H9 (cell line): Measurements from ENCODE around the gene NAGLU. TPM values are rescaled to one million over a fixed set of nuclear protein-coding genes. Genes with fewer than 3 reads are reported as not detected.

Source experiments
- DNase-seq: peaks from one replicate; pipeline ENCODE4 v3.0.0-alpha.2; 2017
- H2AFZ ChIP-seq: one replicate; pipeline ENCODE4 v1.6.1; 2013; ENCODE audit warnings: mild to moderate bottlenecking, low read length, control low read depth, moderate library complexity
- H2AK5ac ChIP-seq: 2 replicates; pipeline ENCODE4 v1.6.1; 2013; ENCODE audit warnings: low read length, control low read depth, mixed read lengths; ENCODE audit not compliant: insufficient read length
- H2BK120ac ChIP-seq: one replicate; pipeline ENCODE4 v1.6.1; 2013; ENCODE audit warnings: low read depth, mild to moderate bottlenecking, low read length, control low read depth, inconsistent platforms; ENCODE audit not compliant: poor library complexity, severe bottlenecking
- H2BK12ac ChIP-seq: 2 replicates; pipeline ENCODE4 v1.6.1; 2013; ENCODE audit warnings: low read length, control low read depth, mixed read lengths, low read depth; ENCODE audit not compliant: insufficient read length
- H2BK15ac ChIP-seq: 2 replicates; pipeline ENCODE4 v1.6.1; 2013; ENCODE audit warnings: low read depth, low read length, control low read depth
- H2BK20ac ChIP-seq: one replicate; pipeline ENCODE4 v1.6.1; 2013; ENCODE audit warnings: low read depth, mild to moderate bottlenecking, low read length, control low read depth, inconsistent platforms; ENCODE audit not compliant: poor library complexity, severe bottlenecking
- H2BK5ac ChIP-seq: 2 replicates; pipeline ENCODE4 v1.6.1; 2013; ENCODE audit warnings: low read length, control low read depth, mixed read lengths; ENCODE audit not compliant: insufficient read length
- H3K14ac ChIP-seq: 2 replicates; pipeline ENCODE4 v1.6.1; 2013; ENCODE audit warnings: low read length, control low read depth; ENCODE audit not compliant: insufficient read depth
- H3K18ac ChIP-seq: 2 replicates; pipeline ENCODE4 v1.6.1; 2013; ENCODE audit warnings: low read depth, mild to moderate bottlenecking, mixed read lengths, low read length, control low read depth; ENCODE audit not compliant: insufficient read length
- H3K23ac ChIP-seq: 2 replicates; pipeline ENCODE4 v1.6.1; 2013; ENCODE audit warnings: low read length, control low read depth, mixed read lengths, low read depth; ENCODE audit not compliant: insufficient read length
- H3K23me2 ChIP-seq: 2 replicates; pipeline ENCODE4 v1.6.1; 2013; ENCODE audit warnings: low read depth, mild to moderate bottlenecking, mixed read lengths, low read length, control low read depth; ENCODE audit not compliant: insufficient read length, poor library complexity, severe bottlenecking
- H3K27ac ChIP-seq: 2 replicates; pipeline ENCODE4 v1.5.1; 2013; ENCODE audit warnings: low read length, control low read depth, mixed read lengths, low read depth; ENCODE audit not compliant: insufficient read length
- H3K27me3 ChIP-seq: 2 replicates; pipeline ENCODE4 v1.6.1; 2013; ENCODE audit warnings: low read length, control low read depth, inconsistent platforms; ENCODE audit not compliant: insufficient read depth
- H3K4ac ChIP-seq: 2 replicates; pipeline ENCODE4 v1.6.1; 2013; ENCODE audit warnings: low read depth, mild to moderate bottlenecking, control low read depth, inconsistent platforms, low read length, moderate library complexity
- H3K4me1 ChIP-seq: 2 replicates; pipeline ENCODE4 v1.6.1; 2013; ENCODE audit warnings: low read length, control low read depth, inconsistent platforms; ENCODE audit not compliant: insufficient read depth
- H3K4me2 ChIP-seq: 2 replicates; pipeline ENCODE4 v1.6.1; 2013; ENCODE audit warnings: low read length, control low read depth, mixed read lengths; ENCODE audit not compliant: insufficient read length, insufficient read depth
- H3K56ac ChIP-seq: 2 replicates; pipeline ENCODE4 v1.6.1; 2013; ENCODE audit warnings: low read depth, mild to moderate bottlenecking, mixed read lengths, low read length, control low read depth; ENCODE audit not compliant: insufficient read length
- H3K79me1 ChIP-seq: 2 replicates; pipeline ENCODE4 v1.6.1; 2013; ENCODE audit warnings: low read depth, mild to moderate bottlenecking, moderate library complexity, low read length, control low read depth, inconsistent platforms; ENCODE audit not compliant: insufficient read depth, poor library complexity, severe bottlenecking
- H3K79me2 ChIP-seq: 2 replicates; pipeline ENCODE4 v1.6.1; 2013; ENCODE audit warnings: low read length, control low read depth, inconsistent platforms; ENCODE audit not compliant: insufficient read depth
- H3K9ac ChIP-seq: 2 replicates; pipeline ENCODE4 v1.6.1; 2013; ENCODE audit warnings: low read length, control low read depth, mixed read lengths; ENCODE audit not compliant: insufficient read length; ENCODE audit errors: extremely low read depth
- H3K9me3 ChIP-seq: one replicate; pipeline ENCODE4 v1.6.1; 2013; ENCODE audit warnings: low read depth, low read length, inconsistent platforms; ENCODE audit not compliant: control insufficient read depth
- H3T11ph ChIP-seq: one replicate; pipeline ENCODE4 v1.6.1; 2013; ENCODE audit warnings: mild to moderate bottlenecking, low read length, control low read depth, inconsistent platforms
- H4K20me1 ChIP-seq: one replicate; pipeline ENCODE4 v1.6.1; 2013; ENCODE audit not compliant: control insufficient read depth, insufficient read length, insufficient read depth
- H4K5ac ChIP-seq: 2 replicates; pipeline ENCODE4 v1.6.1; 2013; ENCODE audit warnings: low read depth, mild to moderate bottlenecking, mixed read lengths, low read length, control low read depth; ENCODE audit not compliant: insufficient read length
- H4K8ac ChIP-seq: replicated peaks from 2 replicates; pipeline ENCODE4 v1.6.1; 2013; ENCODE audit warnings: low read length, control low read depth, mixed read lengths, low read depth; ENCODE audit not compliant: insufficient read length
- H4K91ac ChIP-seq: 2 replicates; pipeline ENCODE4 v1.6.1; 2013; ENCODE audit warnings: low read depth, mild to moderate bottlenecking, moderate library complexity, mixed read lengths, low read length, control low read depth; ENCODE audit not compliant: insufficient read length
- H3K27ac Mint-ChIP-seq, 3 experiments: 2 replicates in 2 of 3; 3 replicates in 1 of 3; pipeline ENCODE4 v1.8.0; 2020 to 2021; ENCODE audit warnings: mixed read lengths in 3 of 3, mild to moderate bottlenecking in 1 of 3, moderate library complexity in 1 of 3
- H3K27me3 Mint-ChIP-seq: 2 replicates; pipeline ENCODE4 v1.8.0; 2021; ENCODE audit warnings: low read depth, mild to moderate bottlenecking, moderate library complexity, mixed read lengths
- H3K36me3 Mint-ChIP-seq, 3 experiments: 2 replicates in 2 of 3; 3 replicates in 1 of 3; pipeline ENCODE4 v1.8.0; 2020 to 2021; ENCODE audit warnings: low read depth in 3 of 3, mixed read lengths in 3 of 3; ENCODE audit not compliant: insufficient read depth in 1 of 3
- H3K4me1 Mint-ChIP-seq, 2 experiments: 2 replicates each; pipeline ENCODE4 v1.8.0; 2020; ENCODE audit warnings: mixed read lengths in 2 of 2
- H3K4me3 Mint-ChIP-seq, 2 experiments: 2 replicates in 1 of 2; 3 replicates in 1 of 2; pipeline ENCODE4 v1.8.0; 2020 to 2021; ENCODE audit warnings: mild to moderate bottlenecking in 2 of 2, mixed read lengths in 2 of 2, moderate library complexity in 1 of 2
- H3K9me3 Mint-ChIP-seq, 2 experiments: 2 replicates in 1 of 2; 3 replicates in 1 of 2; pipeline ENCODE4 v1.8.0; 2020; ENCODE audit warnings: mild to moderate bottlenecking in 2 of 2, mixed read lengths in 2 of 2, moderate library complexity in 1 of 2
- WGBS: extraction: QIAGEN DNeasy Blood & Tissue Kit; methylation state at CpG from one replicate; pipeline ENCODE4 v1.1.7; 2013; ENCODE audit warnings: missing lambda C conversion rate, low lambda C conversion rate, mixed read lengths; ENCODE audit not compliant: insufficient read length; ENCODE audit errors: extremely low coverage; 5-methylcytosine and 5-hydroxymethylcytosine counted together
- total RNA-seq: library from RNA; stranded (reverse); gene quantifications from 2 replicates; pipeline ENCODE4 v1.2.1, GENCODE V29; 2021
- TF ChIP-seq, protein P1 (sequence below): fragments of 200-600 bp; sonication (generic); conservative IDR thresholded peaks from 3 replicates; pipeline ENCODE4 v1.8.0; 2021; ENCODE audit warnings: antibody characterized with exemption, mild to moderate bottlenecking

Gene NAGLU
- total RNA-seq, 1 experiment from 2014 or later = 23.5 TPM

DNA sequence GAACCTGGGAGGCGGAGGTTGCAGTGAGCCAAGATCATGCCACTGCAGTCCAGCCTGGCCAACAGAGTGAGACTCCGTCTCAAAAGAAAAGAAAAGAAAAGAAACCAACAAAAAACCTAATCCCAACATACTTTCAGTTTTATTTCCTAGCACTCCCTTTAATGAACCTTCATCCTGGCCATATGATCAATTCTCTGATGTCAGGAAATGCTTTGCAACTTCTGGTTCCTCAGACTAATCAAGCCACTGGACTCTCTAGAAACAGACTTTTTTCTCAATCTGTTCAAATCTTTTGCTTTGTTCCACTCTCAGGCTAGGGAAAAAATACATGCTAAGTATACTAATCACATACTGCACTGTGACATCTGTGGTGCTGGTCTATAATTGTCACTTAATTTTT is 54.8 kb downstream of the NAGLU start:
- H3K4ac ChIP-seq = no peak overlapping the region
- WGBS = no CpG with 5 or more reads among the region's 2 CpGs
- peaks cover 5 to 42% (median 32%) of the 10 kb centered on the region in 3 experiments; a peak in 6 of 7 replicates for H3K36me3 Mint-ChIP-seq

More for the DNA sequence above, 54.8 kb downstream of the NAGLU start:
- Histone ChIP-seq H3K14ac (no peak overlapping the region), H3K56ac (no peak overlapping the region), H3K79me2 (no peaks in the 10 kb centered on the region), H4K91ac (no peak overlapping the region), H3K4me1 (no peaks in the 10 kb centered on the region), H3K27ac (no peak overlapping the region), H3K23ac (no peak overlapping the region), H2BK20ac (no peak overlapping the region), H2AFZ (no peak overlapping the region), H3K9ac (no peak overlapping the region), H3T11ph (no peak overlapping the region), H2BK15ac (no peak overlapping the region), H3K18ac (no peak overlapping the region), H3K79me1 (peaks cover 3% of the 10 kb centered on the region), H3K27me3 (no peaks in the 10 kb centered on the region), H4K8ac (no peak overlapping the region), H3K9me3 (no peaks in the 10 kb centered on the region), H4K20me1 (no peaks in the 10 kb centered on the region), H2BK5ac (no peak overlapping the region), H2BK12ac (no peak overlapping the region), H3K23me2 (no peaks in the 10 kb centered on the region), H2AK5ac (no peak overlapping the region), H4K5ac (no peak overlapping the region), H3K4me2 (no peak overlapping the region), H2BK120ac (no peak overlapping the region)
- no peaks in the 10 kb centered on the region for H3K4me1 Mint-ChIP-seq
- DNase-seq = no peak
- no peaks in the 10 kb centered on the region for H3K27me3 Mint-ChIP-seq
- TF ChIP-seq, protein P1, sequence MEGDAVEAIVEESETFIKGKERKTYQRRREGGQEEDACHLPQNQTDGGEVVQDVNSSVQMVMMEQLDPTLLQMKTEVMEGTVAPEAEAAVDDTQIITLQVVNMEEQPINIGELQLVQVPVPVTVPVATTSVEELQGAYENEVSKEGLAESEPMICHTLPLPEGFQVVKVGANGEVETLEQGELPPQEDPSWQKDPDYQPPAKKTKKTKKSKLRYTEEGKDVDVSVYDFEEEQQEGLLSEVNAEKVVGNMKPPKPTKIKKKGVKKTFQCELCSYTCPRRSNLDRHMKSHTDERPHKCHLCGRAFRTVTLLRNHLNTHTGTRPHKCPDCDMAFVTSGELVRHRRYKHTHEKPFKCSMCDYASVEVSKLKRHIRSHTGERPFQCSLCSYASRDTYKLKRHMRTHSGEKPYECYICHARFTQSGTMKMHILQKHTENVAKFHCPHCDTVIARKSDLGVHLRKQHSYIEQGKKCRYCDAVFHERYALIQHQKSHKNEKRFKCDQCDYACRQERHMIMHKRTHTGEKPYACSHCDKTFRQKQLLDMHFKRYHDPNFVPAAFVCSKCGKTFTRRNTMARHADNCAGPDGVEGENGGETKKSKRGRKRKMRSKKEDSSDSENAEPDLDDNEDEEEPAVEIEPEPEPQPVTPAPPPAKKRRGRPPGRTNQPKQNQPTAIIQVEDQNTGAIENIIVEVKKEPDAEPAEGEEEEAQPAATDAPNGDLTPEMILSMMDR = no peak
- no peak overlapping the region for H3K4me3 Mint-ChIP-seq
- H3K27ac Mint-ChIP-seq = no peak overlapping the region
- H3K9me3 Mint-ChIP-seq = no peaks in the 10 kb centered on the region
